ENCODE results near the gene SLC4A7.

The SLC4A7 gene

GRCh38 chr3:27378331-27378730 is 105.9 kb downstream of the SLC4A7 start:
- Mint-ChIP-seq H3K27me3 (no peaks in the 10 kb centered on the region), H3K27ac (no peak overlapping the region), H3K4me3 (no peak overlapping the region), H3K36me3 (ENCODE audit: low read depth) (peaks cover 18% of the 10 kb centered on the region), H3K9me3 (no peaks in the 10 kb centered on the region), H3K4me1 (no peaks in the 10 kb centered on the region)
- DNase-seq, result no peak
- no peak for ATAC-seq

- Mint-ChIP-seq H3K4me3 (no peak overlapping the region), H3K36me3 (ENCODE audit: low read depth) (peaks cover 8% of the 10 kb centered on the region), H3K4me1 (no peaks in the 10 kb centered on the region), H3K9me3 (no peaks in the 10 kb centered on the region), H3K27me3 (no peaks in the 10 kb centered on the region), H3K27ac (no peak overlapping the region)
- ATAC-seq (no peak), DNase-seq (no peak)
These were observed 107.9 kb downstream of the SLC4A7 start for GRCh38 chr3:27376109-27376772.

GRCh38 chr3:27368831-27369607 is 115.2 kb downstream of the SLC4A7 start, which contains the start of gene NEK10:
NEK10 (minus strand) TSS chr3:27369383; CDS start chr3:27352882, 16,501 bp downstream.
- Mint-ChIP-seq H3K27me3 (peaks cover 3% of the 10 kb centered on the region), H3K27ac (peak within 1 kb of the TSS; percentile 79), H3K9me3 (no peaks in the 10 kb centered on the region), H3K4me3 (peak within 1 kb of the TSS; percentile 85), H3K4me1 (peaks cover 16% of the 10 kb centered on the region), H3K36me3 (ENCODE audit: low read depth) (no peaks in the 10 kb centered on the region)
- ATAC-seq (peak; percentile 98), DNase-seq (peak; percentile 88)

GRCh38 chr3:27366062-27366591 is 118.1 kb downstream of the SLC4A7 start:
- Mint-ChIP-seq H3K4me3 (no peak overlapping the region), H3K36me3 (ENCODE audit: low read depth) (no peaks in the 10 kb centered on the region), H3K4me1 (peaks cover 16% of the 10 kb centered on the region), H3K9me3 (no peaks in the 10 kb centered on the region), H3K27ac (no peak overlapping the region), H3K27me3 (peaks cover 3% of the 10 kb centered on the region)
- DNase-seq (no peak), ATAC-seq (no peak)

GRCh38 chr3:27360113-27361078 is 123.8 kb downstream of the SLC4A7 start:
- DNase-seq (no peak), ATAC-seq (no peak)
- H3K27ac Mint-ChIP-seq, result no peak overlapping the region
- H3K9me3 Mint-ChIP-seq, result no peaks in the 10 kb centered on the region
- no peaks in the 10 kb centered on the region for H3K27me3 Mint-ChIP-seq
- H3K4me1 Mint-ChIP-seq, result peaks cover 21% of the 10 kb centered on the region
- H3K4me3 Mint-ChIP-seq, result no peak overlapping the region
- H3K36me3 Mint-ChIP-seq (ENCODE audit: low read depth), result no peaks in the 10 kb centered on the region

GRCh38 chr3:27358372-27358771 is 125.8 kb downstream of the SLC4A7 start:
- DNase-seq, result no peak
- Mint-ChIP-seq H3K27me3 (no peaks in the 10 kb centered on the region), H3K4me1 (peaks cover 21% of the 10 kb centered on the region), H3K4me3 (no peak overlapping the region), H3K36me3 (ENCODE audit: low read depth) (no peaks in the 10 kb centered on the region), H3K27ac (no peak overlapping the region), H3K9me3 (no peaks in the 10 kb centered on the region)
- no peak for ATAC-seq

- peak; percentile 75 for ATAC-seq
- peaks cover 21% of the 10 kb centered on the region for H3K4me1 Mint-ChIP-seq
- H3K9me3 Mint-ChIP-seq, result no peaks in the 10 kb centered on the region
- no peak overlapping the region for H3K27ac Mint-ChIP-seq
- peak; percentile 59 for DNase-seq
- no peaks in the 10 kb centered on the region for H3K27me3 Mint-ChIP-seq
- H3K36me3 Mint-ChIP-seq (ENCODE audit: low read depth), result no peaks in the 10 kb centered on the region
- no peak overlapping the region for H3K4me3 Mint-ChIP-seq
These were observed 126.4 kb downstream of the SLC4A7 start for GRCh38 chr3:27357665-27358258.

GRCh38 chr3:27356976-27357375 is 127.2 kb downstream of the SLC4A7 start:
- no peak for ATAC-seq
- peaks cover 21% of the 10 kb centered on the region for H3K4me1 Mint-ChIP-seq
- DNase-seq, result no peak
- H3K4me3 Mint-ChIP-seq, result no peak overlapping the region
- no peak overlapping the region for H3K27ac Mint-ChIP-seq
- H3K36me3 Mint-ChIP-seq (ENCODE audit: low read depth), result no peaks in the 10 kb centered on the region
- H3K9me3 Mint-ChIP-seq, result no peaks in the 10 kb centered on the region
- H3K27me3 Mint-ChIP-seq, result no peaks in the 10 kb centered on the region

- no peak overlapping the region for H3K27ac Mint-ChIP-seq
- no peaks in the 10 kb centered on the region for H3K27me3 Mint-ChIP-seq
- H3K9me3 Mint-ChIP-seq, result no peaks in the 10 kb centered on the region
- H3K4me3 Mint-ChIP-seq, result no peak overlapping the region
- ATAC-seq (no peak), DNase-seq (no peak)
- peaks cover 14% of the 10 kb centered on the region for H3K4me1 Mint-ChIP-seq
- H3K36me3 Mint-ChIP-seq (ENCODE audit: low read depth), result no peaks in the 10 kb centered on the region
These were observed 129.5 kb downstream of the SLC4A7 start for GRCh38 chr3:27354588-27355203.

GRCh38 chr3:27354161-27354560 is 130.0 kb downstream of the SLC4A7 start:
- Mint-ChIP-seq H3K27me3 (no peaks in the 10 kb centered on the region), H3K4me3 (no peak overlapping the region), H3K27ac (no peak overlapping the region), H3K36me3 (ENCODE audit: low read depth) (no peaks in the 10 kb centered on the region), H3K4me1 (peaks cover 10% of the 10 kb centered on the region), H3K9me3 (no peaks in the 10 kb centered on the region)
- no peak for ATAC-seq
- DNase-seq, result no peak

- Mint-ChIP-seq H3K36me3 (ENCODE audit: low read depth) (no peaks in the 10 kb centered on the region), H3K27me3 (no peaks in the 10 kb centered on the region), H3K27ac (no peak overlapping the region), H3K4me1 (peaks cover 7% of the 10 kb centered on the region), H3K4me3 (no peak overlapping the region), H3K9me3 (no peaks in the 10 kb centered on the region)
- DNase-seq (no peak), ATAC-seq (no peak)
These were observed 131.0 kb downstream of the SLC4A7 start for GRCh38 chr3:27353221-27353620.

- peaks cover 3% of the 10 kb centered on the region for H3K4me1 Mint-ChIP-seq
- no peaks in the 10 kb centered on the region for H3K27me3 Mint-ChIP-seq
- DNase-seq, result no peak
- ATAC-seq, result no peak
- H3K4me3 Mint-ChIP-seq, result no peak overlapping the region
- no peaks in the 10 kb centered on the region for H3K36me3 Mint-ChIP-seq (ENCODE audit: low read depth)
- no peak overlapping the region for H3K27ac Mint-ChIP-seq
- H3K9me3 Mint-ChIP-seq, result no peaks in the 10 kb centered on the region
These were observed 132.1 kb downstream of the SLC4A7 start for GRCh38 chr3:27352047-27352446.

GRCh38 chr3:27349832-27350231 is 134.4 kb downstream of the SLC4A7 start:
- no peak for DNase-seq
- Mint-ChIP-seq H3K4me3 (no peak overlapping the region), H3K9me3 (no peaks in the 10 kb centered on the region), H3K4me1 (peaks cover 3% of the 10 kb centered on the region), H3K36me3 (ENCODE audit: low read depth) (no peaks in the 10 kb centered on the region), H3K27ac (no peak overlapping the region), H3K27me3 (no peaks in the 10 kb centered on the region)
- no peak for ATAC-seq
